NCI-H1417 treated with DMSO at 0.1 percent for 48 hours (cell line): ENCODE results near the gene RAET1L.
"Not testable (repeated sequence)": the region's sequence is repeated elsewhere in the genome, so short reads cannot be mapped to it uniquely, and the experiment has no call there.

Experiments used
- DNase-seq: peaks from one replicate; lab custom pipeline; 2025; lab: John Stamatoyannopoulos, UW

The RAET1L gene, protein sequence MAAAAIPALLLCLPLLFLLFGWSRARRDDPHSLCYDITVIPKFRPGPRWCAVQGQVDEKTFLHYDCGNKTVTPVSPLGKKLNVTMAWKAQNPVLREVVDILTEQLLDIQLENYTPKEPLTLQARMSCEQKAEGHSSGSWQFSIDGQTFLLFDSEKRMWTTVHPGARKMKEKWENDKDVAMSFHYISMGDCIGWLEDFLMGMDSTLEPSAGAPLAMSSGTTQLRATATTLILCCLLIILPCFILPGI

DNA sequence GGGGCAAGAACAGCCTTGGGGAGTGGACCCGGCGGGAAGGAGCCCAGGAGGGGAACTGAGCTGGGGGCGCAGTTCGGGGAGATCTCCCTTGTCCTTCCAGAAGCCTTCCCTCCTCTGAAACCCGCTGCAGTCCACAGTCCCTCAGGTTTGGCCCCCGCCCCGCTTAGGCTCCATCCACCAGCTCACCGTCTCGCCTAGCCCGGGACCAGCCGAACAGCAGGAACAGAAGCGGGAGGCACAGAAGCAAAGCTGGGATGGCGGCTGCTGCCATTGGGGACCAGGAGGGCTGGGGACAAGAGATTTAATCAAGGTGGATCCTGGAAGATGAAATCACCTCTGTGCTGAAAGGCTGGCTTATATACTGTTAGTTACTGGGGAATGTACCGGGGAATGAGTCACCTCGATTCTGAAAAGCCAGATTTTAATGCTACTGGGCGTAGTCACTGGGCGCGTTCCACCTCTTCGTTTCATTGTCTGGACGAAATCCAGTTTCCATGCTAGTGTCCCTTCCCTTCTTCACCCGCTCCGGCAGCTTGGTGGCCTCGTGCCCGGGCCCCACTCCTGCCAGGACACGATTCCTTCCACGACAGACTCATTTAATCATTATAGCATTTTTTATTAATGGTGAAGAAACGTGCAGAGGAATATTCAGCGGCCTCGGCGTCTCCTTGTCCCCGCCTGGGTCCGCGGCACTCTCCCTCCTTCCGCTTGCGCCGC, at the start of gene RAET1L:
RAET1L (minus strand) TSS at position 332 of the 717 bp plus-strand sequence; CDS start at position 271, 61 bp downstream.
- no peak for DNase-seq

DNA sequence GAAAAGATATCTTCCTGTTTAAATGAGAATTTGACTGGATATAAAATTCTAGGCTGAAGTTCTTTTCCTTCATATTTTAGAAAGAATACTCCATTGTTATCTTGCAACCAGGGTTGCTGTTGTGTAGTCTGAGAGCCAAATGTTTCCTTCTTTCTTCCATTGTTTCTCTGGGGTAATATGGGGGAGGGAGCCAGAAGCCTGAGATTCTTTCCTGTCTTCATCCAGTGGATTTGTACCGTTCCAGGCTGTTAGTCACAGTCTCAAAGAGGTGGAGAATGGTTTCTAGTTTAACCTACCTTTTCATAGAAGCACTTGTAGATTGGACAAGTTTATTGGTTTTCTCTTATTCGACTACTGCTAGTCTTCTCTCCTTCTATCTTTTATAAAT, 49.7 kb upstream of the RAET1L start:
- DNase-seq: no peak

DNA sequence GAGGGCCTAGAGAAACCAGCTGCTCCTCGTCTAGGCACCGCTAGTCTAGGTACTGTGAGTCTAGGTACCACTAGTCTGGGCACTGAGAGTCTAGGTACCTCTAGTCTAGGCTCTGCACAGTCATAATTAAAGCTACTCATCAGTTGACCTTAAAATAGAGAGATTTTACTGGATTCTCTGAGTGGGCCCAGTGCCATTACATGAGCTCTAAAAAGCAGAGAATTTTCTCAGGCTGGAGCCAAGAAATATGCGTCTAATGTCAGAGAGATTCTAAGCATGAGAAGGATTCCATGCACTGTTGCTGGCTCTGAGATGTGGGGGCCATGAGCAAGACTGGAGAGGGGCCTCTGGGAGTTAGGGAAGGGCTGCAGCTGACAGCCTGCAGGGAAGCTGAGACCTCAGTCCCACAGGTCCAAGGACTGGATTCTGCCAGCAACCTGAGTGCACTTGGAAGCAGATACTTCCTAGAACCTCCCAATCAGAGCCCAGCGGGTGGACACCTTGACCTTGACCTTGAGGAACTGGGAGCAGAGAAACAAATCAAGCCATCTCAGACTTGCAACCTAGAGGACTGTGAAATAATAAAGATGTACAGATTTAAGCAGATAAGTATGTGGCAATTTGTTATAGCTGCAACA, 49.2 kb upstream of the RAET1L start:
- not testable (repeated sequence) for DNase-seq

DNA sequence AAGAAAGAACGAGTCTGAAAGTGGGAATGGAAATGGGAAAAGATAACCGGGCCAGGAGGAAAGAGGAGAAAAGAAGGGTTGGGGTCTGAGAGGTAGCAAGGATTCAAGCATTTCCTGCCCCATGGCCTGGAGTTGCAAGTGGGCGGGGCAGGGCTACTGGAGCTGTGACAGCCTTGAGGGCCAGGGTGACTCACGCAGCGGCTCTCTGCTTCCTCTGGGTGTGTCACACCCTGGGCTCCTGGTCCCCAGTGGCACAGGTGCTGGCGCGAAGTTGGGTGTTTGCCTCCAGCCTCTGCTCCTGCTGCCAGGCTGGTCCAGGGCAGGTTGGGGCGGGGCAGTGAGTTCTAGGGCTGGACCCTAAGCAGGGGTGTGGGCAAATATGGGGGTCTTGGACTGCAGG, 46.9 kb upstream of the RAET1L start:
- DNase-seq: no peak

DNA sequence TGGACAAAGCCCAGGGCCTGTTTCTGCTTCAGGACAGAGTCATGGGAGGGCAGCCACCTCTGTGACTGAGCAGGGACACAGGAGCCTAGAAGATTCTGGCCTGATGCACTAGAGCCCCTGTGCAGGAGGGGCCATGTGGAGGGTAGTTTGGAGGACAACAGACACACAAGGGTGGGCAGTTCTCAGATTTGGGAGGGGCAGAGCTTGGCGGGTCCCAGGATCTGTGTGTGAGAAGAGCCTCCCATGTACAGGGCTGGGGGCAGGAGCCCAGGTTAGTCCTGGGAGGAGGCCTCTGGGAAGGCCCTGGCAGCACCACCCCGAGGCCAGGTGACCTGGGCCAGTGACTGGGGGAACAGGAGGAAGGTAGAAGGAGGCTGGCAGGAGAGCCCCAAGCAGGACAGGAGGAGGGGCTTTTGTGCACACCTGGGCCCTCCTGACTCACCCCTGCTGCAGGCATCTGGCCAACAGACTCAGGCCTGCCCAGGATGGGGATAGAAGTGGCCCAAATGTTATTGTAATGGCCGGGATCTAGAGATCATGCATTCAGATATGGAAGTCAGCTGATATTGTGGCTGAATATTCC, 45.0 kb upstream of the RAET1L start:
- no peak for DNase-seq

DNA sequence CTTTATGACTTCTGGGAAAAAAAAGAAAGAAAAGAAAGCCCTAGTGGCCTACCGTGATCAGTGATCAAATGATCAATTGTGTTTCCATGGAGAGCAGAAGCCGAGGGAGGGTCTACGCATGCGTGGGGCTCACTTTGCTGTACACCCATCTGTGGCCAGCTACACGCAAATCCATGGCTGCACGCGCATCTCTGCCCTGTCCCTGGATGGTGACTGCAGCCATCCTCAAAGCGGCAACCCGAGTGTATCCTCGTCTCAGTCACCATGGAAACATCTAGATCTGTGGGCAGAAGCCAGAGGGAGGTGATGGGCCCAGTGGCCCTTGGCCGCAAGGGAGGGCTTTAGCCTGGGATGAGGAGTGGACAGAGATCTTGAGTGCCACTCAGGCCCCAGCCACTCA, 44.4 kb upstream of the RAET1L start:
- no peak for DNase-seq

DNA sequence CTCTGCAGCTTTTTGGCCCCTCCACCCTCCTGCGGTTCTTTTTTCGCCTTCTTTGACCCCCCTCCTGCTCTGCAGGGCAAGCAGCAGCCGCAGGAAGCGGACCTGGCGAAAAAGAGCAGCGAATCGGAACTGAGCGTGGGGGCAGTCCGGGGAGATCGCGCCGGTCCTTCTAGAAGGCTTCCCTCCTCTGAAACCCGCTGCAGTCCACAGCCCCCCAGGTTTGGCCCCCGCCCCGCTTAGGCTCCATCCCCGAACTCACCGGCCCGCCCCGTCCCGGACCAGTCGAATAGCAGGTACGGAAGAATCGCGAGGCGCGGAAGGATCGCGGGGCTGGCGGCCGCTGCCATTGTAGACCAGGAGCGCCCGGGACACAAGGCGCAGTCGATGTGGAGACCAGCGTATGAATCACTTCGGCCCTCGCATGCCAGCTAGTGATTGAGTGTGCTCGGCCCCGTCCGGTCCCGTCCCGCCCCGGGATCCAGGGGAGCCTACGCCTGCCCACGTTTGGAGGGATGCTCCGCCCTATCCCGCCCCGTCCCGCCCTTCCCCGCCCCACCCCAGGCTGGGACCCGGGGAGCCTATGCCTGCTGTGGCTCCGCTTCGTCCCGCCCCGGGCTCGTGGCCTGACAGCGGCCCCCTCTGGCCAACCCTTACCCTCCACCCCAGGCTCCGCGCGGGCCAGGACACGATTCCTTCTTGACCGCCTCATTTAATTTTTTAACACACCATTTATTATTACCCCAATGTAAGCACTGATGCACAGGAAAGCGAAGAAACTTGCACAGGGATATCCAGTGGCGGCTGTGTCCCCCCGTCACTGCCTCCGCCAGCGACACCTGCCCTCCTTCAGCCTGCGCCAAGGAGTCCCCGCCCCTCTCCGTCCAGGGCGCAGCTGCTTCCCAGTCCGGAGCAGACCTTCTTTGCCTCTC, 43.7 kb upstream of the RAET1L start, which contains the start of gene ULBP3:
ULBP3 (minus strand) TSS at position 402 of the 929 bp plus-strand sequence; CDS start at position 347, 55 bp downstream.
- DNase-seq: no peak

DNA sequence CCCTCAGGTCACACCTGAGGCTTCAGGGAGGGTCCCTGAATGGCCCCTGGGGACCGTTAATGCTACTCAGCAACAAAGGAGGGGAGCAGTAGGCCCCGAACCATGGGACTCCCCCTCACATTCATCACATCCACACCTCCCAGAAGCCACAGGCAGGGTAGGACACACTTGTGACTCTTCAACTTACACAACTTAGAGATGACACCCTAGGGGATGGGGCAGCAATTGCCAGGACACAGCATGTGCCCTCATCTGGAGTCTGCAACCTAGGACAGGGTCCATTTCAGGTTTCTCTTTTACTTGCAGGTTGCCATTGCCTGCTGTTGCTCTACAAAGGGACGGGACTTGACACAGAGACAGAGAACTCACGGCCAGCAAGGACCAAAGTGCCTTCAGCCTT, 42.8 kb upstream of the RAET1L start:
- DNase-seq: no peak

DNA sequence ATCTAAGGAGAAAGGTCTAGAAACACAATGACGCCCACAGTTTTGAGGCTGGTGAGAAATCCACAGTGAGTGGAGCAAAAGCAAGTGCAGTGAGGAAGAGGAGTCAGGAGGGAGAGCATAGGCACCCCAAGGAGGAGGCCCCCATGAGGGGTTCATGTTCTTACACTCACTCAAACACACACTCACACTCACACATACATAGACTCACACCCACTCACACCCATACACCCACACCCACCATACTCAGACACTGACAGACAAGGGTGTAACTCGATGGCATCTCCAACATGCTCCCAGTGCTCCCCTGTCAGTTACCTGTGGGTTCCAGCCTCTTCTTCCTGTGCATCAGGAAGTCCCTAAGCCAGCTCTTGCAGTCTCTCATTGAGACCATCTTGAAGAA, 39.8 kb upstream of the RAET1L start:
- DNase-seq: no peak

DNA sequence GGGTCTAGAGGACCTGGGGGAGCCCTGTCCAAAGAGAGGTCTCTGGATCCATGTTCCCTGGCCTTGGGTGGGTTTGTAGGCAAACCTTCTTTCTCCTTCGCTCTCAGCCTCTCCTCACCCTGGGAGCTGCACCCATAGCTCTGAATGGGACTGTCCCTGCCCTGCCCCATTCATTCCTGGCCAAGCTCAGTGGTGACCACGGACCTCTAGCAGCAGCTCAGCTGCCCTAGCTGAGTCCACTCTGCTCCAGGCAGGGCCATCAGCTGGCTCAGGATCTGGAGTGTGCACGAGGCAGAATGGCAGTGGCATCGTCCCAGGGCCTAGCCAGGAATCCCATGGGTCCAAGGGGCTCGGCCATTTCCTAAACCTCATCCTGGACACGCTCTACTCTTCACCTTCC, 38.3 kb upstream of the RAET1L start:
- DNase-seq: no peak

DNA sequence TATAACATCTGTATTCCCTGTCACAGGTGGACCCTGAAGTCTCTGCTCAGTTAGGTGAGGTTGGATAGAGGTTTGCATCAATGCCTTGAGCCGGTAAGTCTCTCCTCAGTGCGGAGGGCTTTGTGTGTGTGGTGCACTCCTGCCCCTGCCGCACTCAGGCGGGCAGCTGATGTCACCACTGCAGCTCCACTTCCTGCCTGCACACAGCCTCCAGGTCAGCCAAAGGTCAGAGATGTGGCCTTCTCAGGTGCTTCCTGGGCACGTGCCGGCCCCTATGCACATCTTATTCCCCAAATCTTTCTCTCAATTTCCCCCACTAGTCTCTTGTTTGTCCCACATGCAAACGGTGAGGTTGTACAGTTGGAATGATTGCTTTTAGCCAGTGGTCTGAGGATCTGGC, 34.6 kb upstream of the RAET1L start:
- not testable (repeated sequence) for DNase-seq

DNA sequence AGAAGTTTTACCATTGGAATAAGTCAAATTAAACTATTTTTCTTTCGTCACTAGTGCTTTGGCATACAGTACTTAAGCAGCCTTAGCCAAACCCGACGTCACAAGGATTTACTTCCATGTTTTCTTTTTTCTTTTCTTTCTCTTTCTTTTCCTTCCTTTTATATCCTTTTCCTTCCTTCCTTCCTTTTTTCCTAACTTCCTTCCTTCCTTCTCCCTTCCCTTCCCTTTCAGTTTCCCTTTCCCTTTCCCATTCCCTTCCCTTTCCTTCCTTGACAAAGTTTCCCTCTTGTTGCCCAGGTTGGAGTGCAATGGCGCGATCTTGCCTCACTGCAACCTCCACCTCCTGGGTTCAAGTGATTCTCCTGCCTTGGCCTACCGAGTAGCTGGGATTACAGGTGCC, 33.7 kb upstream of the RAET1L start:
- no peak for DNase-seq

DNA sequence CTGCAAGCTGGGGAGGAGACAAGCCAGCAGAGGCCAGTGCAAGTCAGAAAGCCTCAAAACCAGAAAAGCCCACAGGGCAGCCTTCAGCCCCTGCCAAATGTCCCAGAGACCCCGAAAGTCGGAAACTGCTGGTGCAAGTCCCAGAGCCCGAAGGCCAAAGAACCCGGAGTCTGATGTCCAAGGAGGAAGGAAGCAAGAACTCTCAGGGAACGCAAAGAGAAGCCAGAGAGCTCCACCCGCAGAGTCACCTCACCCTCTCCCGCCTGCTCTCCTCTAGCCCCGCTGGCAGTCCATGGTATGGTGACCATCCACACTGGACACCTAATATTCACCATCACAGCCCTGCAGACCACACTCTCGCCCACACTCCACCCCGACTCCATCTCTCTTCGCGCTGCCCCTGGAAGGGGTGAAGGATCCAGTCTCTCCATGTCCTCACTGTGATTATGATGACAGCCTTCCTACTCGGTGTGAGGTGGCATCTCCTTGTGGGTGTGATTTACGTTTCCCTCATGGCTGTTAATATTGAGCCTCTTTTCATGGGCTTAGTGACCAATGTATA, 33.0 kb upstream of the RAET1L start:
- DNase-seq: no peak

DNA sequence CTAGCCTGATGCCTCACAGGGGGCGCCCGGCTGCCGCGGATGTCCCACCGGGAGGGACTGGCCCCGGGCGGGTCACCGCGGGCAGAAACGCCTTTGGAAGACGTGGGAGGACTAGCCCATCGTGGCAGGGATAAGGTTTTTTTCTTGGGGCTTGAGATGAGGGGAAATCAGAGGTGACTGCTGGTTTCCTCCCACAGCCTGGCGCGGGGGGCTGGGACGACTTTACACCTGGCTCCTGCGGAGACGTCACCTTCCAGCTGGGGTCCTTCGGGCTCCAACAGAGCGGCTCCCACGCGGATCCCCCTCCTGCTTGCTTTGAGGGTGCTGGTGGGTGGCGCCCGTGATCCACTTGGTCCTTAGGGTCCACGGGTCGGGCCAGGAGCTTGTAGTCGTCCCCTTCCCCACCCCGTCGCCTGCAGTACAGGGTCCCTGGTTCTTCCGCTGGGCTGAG, 32.2 kb upstream of the RAET1L start:
- no peak for DNase-seq

DNA sequence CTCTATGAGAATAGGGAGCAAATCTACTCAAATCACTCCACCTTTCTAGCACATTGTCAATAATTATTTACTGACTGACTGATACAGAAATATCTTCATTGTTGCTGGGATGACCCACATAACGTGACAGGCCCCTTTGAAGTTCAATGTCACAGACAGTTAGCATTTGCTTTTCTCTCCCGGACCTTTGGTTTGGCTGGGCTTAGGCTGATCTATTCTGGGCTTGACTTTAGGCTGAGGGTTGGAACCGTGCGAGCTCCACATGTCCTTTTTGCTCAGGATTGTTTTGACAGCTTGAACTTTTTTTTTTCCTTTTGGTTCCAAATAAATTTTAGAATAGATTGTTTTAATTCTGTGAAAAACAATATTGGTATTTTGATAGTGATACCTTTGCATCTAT, 31.6 kb upstream of the RAET1L start:
- no peak for DNase-seq

DNA sequence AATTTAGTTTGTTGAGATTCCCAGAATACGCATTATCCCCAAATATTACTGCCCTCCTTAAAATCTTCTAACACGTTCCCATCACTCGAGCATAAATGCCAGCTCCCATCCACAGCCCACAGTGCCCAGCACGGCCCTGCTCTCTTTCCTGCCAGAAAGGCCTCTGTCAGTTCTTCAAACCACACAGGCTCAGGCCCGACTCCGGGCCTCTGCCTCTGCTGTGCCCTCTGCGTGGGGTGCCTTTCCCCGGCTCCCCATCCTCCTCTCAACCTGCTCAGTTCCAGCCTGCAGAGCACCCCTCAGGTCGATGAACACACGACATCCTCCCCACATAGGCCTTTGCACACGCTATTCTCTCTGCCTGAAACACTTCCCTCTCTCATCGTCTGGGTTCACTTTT, 30.8 kb upstream of the RAET1L start:
- no peak for DNase-seq

DNA sequence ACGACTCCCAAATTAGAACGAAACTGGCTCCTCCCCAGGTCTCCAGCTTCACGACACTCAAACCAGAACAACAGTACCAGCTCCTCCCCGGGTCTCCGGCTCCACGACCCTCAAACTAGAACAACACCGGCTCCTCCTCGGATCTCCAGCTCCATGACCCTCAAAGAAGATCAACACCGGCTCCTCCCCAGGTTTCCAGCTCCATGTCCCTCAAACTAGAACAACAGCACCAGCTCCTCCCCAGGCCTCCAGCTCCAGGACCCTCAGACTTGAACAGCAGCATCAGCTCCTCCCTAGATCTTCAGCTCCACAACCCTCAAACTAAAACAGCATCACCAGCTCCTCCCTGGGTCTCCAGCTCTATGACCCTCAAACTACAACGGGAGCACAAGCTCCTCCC, 29.8 kb upstream of the RAET1L start:
- no peak for DNase-seq

DNA sequence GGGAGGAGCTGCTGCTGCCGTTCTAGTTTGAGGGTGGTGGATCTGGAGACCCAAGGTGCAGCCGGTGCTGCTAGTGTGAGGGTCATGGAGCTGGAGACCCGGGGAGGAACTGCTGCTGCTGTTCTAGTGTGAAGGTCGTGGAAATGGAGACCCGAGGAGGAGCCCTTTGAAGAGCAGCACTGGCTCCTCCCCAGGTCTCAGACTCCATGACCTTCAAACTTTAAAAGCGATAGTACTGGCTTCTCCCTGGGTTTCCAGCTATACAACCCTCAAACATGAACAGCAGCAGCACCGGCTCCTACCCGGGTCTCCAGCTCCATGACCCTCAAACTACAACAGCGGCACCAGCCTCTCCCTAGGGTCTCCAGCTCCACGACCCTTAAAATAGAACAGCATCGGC, 28.1 kb upstream of the RAET1L start:
- no peak for DNase-seq

DNA sequence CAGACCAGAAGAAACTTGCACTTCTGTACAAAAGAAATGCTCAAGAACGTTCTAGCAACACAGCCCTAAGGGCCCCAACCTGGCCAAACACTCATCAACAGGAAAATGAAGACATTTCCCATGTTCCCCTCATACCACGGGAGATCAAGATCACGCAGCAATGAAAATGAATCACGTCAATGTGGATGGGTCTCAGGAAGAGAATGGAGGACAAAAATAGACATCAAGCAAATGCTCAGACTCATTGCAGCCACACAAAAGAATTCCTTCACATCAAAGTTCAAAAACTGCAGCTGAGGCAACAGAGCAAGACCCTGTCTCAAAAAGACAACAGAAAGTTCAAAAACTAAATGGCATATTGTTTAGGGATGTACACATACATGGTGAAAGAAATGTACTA, 25.5 kb upstream of the RAET1L start:
- DNase-seq: no peak

DNA sequence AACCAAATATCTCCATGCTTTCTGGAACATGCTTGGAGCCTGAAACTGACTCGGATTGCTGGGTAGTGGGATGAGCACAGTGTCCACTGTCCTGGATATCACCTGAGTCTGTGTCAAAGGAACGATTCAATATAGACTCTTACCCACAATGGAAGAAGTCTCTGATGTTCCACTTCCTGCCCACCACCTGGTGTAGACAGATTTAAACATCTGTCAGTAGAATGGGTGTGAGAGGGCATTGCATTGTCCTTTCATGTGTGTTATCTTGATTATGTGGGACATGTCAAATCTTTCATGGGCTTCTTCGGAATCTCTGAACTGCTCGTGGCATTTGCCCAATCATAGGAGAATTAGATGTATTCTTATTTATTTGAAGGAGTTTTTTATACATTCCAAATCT, 22.8 kb upstream of the RAET1L start:
- no peak for DNase-seq

DNA sequence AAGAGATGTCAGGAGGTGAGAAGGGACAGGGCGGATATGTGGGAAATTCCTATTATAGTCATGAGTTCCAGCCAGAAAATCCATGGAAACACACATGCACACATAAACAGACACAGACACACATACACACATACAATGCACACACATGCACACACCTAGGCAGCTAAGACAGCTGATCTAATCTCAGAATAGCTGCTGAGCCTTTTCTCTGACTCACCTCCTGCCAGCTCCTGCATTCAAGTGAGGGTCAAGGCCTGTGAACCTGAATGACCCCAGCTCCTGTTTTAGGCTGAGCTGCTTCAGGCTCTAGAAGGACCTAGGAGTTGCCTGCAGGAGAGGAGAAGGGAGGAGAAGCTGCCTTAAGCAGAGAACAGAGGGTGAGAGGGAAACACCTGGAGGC, 21.6 kb upstream of the RAET1L start:
- no peak for DNase-seq
